ENCODE data around the gene C14orf132.

Gene C14orf132

GRCh38 chr14:96055753-96056508 is 16.8 kb downstream of the C14orf132 start:
- Histone ChIP-seq H2AFZ (ENCODE audit: low read depth) (no peak overlapping the region), H3K27ac (no peak overlapping the region), H3K36me3 (ENCODE audit: insufficient read depth) (no peaks in the 10 kb centered on the region), H3K4me3 (IDR thresholded peaks at IDR 0.05; ENCODE audit: insufficient read depth, low read depth, low read length) (no peak overlapping the region), H3K4me1 (ENCODE audit: low read depth, poor library complexity, severe bottlenecking) (no peaks in the 10 kb centered on the region), H3K27me3 (ENCODE audit: insufficient read depth, low read depth) (no peaks in the 10 kb centered on the region), H3K79me2 (ENCODE audit: insufficient read depth, low read depth) (no peaks in the 10 kb centered on the region), H3K9ac (no peak overlapping the region), H4K20me1 (ENCODE audit: insufficient read depth) (no peaks in the 10 kb centered on the region), H3K4me2 (no peak overlapping the region)
- TF ChIP-seq CTCF (conservative IDR thresholded peaks at IDR 0.05; ENCODE audit: low read depth, low read length): no peak

- Histone ChIP-seq H3K79me2 (ENCODE audit: insufficient read depth, low read depth) (no peaks in the 10 kb centered on the region), H3K27me3 (ENCODE audit: insufficient read depth, low read depth) (no peaks in the 10 kb centered on the region), H4K20me1 (ENCODE audit: insufficient read depth) (no peaks in the 10 kb centered on the region), H2AFZ (ENCODE audit: low read depth) (no peak overlapping the region), H3K36me3 (ENCODE audit: insufficient read depth) (no peaks in the 10 kb centered on the region), H3K4me3 (IDR thresholded peaks at IDR 0.05; ENCODE audit: insufficient read depth, low read depth, low read length) (no peak overlapping the region), H3K27ac (no peak overlapping the region), H3K9ac (no peak overlapping the region), H3K4me2 (no peak overlapping the region), H3K4me1 (ENCODE audit: low read depth, poor library complexity, severe bottlenecking) (no peaks in the 10 kb centered on the region)
- TF ChIP-seq CTCF (conservative IDR thresholded peaks at IDR 0.05; ENCODE audit: low read depth, low read length): no peak
Observed at GRCh38 chr14:96056509-96057422, 17.6 kb downstream of the C14orf132 start.

- H3K4me2 ChIP-seq: no peak overlapping the region
- no peaks in the 10 kb centered on the region for H4K20me1 ChIP-seq (ENCODE audit: insufficient read depth)
- H3K9ac ChIP-seq: no peak overlapping the region
- H3K4me1 ChIP-seq (ENCODE audit: low read depth, poor library complexity, severe bottlenecking): no peaks in the 10 kb centered on the region
- H3K27me3 ChIP-seq (ENCODE audit: insufficient read depth, low read depth): no peaks in the 10 kb centered on the region
- no peak overlapping the region for H3K4me3 ChIP-seq (IDR thresholded peaks at IDR 0.05; ENCODE audit: insufficient read depth, low read depth, low read length)
- H3K79me2 ChIP-seq (ENCODE audit: insufficient read depth, low read depth): no peaks in the 10 kb centered on the region
- H3K36me3 ChIP-seq (ENCODE audit: insufficient read depth): no peaks in the 10 kb centered on the region
- TF ChIP-seq CTCF (conservative IDR thresholded peaks at IDR 0.05; ENCODE audit: low read depth, low read length): no peak
- no peak overlapping the region for H3K27ac ChIP-seq
- no peak overlapping the region for H2AFZ ChIP-seq (ENCODE audit: low read depth)
Observed at GRCh38 chr14:96057738-96058137, 18.6 kb downstream of the C14orf132 start.

- no peak for TF ChIP-seq CTCF (conservative IDR thresholded peaks at IDR 0.05; ENCODE audit: low read depth, low read length)
- H3K36me3 ChIP-seq (ENCODE audit: insufficient read depth): no peaks in the 10 kb centered on the region
- no peak overlapping the region for H2AFZ ChIP-seq (ENCODE audit: low read depth)
- no peak overlapping the region for H3K27ac ChIP-seq
- H3K4me2 ChIP-seq: no peak overlapping the region
- no peaks in the 10 kb centered on the region for H3K79me2 ChIP-seq (ENCODE audit: insufficient read depth, low read depth)
- H3K9ac ChIP-seq: no peak overlapping the region
- no peaks in the 10 kb centered on the region for H3K27me3 ChIP-seq (ENCODE audit: insufficient read depth, low read depth)
- no peaks in the 10 kb centered on the region for H3K4me1 ChIP-seq (ENCODE audit: low read depth, poor library complexity, severe bottlenecking)
- H3K4me3 ChIP-seq (IDR thresholded peaks at IDR 0.05; ENCODE audit: insufficient read depth, low read depth, low read length): no peak overlapping the region
- H4K20me1 ChIP-seq (ENCODE audit: insufficient read depth): no peaks in the 10 kb centered on the region
Observed at GRCh38 chr14:96058576-96059200, 19.5 kb downstream of the C14orf132 start.

Data from KMS-11 (cell line).